Hematopoietic multipotent progenitor cell treated with erythropoietin and hydrocortisone succinate and interleukin-3 and kit ligand, for 17 days (in vitro differentiated cells): ENCODE data around the gene ATP10A.
"Not testable (repeated sequence)": the region's sequence is repeated elsewhere in the genome, so short reads cannot be mapped to it uniquely, and the experiment has no call there.

Experiments used
- DNase-seq: peaks from one replicate; pipeline ENCODE4 v3.0.0-alpha.2; 2015; ENCODE audit warnings: low spot score

ATP10A gene

GRCh38 chr15:25649390-25649789 is 213.7 kb downstream of the ATP10A start:
- DNase-seq, result no peak

GRCh38 chr15:25643120-25643519 is 220.0 kb downstream of the ATP10A start:
- DNase-seq, result no peak

- no peak for DNase-seq
Measured at GRCh38 chr15:25641762-25642161, 221.4 kb downstream of the ATP10A start.

GRCh38 chr15:25641361-25641760 is 221.8 kb downstream of the ATP10A start:
- DNase-seq, result no peak

- not testable (repeated sequence) for DNase-seq
Measured at GRCh38 chr15:25640959-25641358, 222.2 kb downstream of the ATP10A start.

GRCh38 chr15:25640381-25640780 is 222.7 kb downstream of the ATP10A start:
- DNase-seq, result no peak

- DNase-seq, result not testable (repeated sequence)
Measured at GRCh38 chr15:25636486-25636885, 226.6 kb downstream of the ATP10A start.

- DNase-seq, result no peak
Measured at GRCh38 chr15:25635191-25635590, 227.9 kb downstream of the ATP10A start.

GRCh38 chr15:25633862-25634261 is 229.3 kb downstream of the ATP10A start:
- DNase-seq, result no peak

- no peak for DNase-seq
Measured at GRCh38 chr15:25631971-25632370, 231.2 kb downstream of the ATP10A start.
